CD14-positive monocyte (primary cell): ENCODE results near the gene CDHR5. TPM values are rescaled to one million over a fixed set of nuclear protein-coding genes. Genes with fewer than 3 reads are reported as not detected.

Experiments used
- DNase-seq, 3 donors: peaks; one replicate each; pipeline ENCODE4 v3.0.0-alpha.2; 2011 to 2022
- H2AFZ ChIP-seq: 2 replicates; pipeline ENCODE4 v1.6.0; 2012; ENCODE audit warnings: mild to moderate bottlenecking, low read depth, low read length, inconsistent platforms; ENCODE audit not compliant: insufficient read depth, poor library complexity, severe bottlenecking
- H3K27ac ChIP-seq, 2 donors: 1 replicate in 1 of 2; 2 replicates in 1 of 2; pipeline ENCODE4 v1.5.1; 2012 to 2013; ENCODE audit warnings: low read length in 2 of 2, control low read depth in 1 of 2, inconsistent platforms in 1 of 2, low read depth in 1 of 2, mild to moderate bottlenecking in 1 of 2
- H3K27me3 ChIP-seq, 2 donors: one replicate each; pipeline versions ENCODE4 v1.6.0 to v1.6.1; 2011 to 2013; ENCODE audit warnings: low read length in 2 of 2; ENCODE audit not compliant: control insufficient read depth in 2 of 2, insufficient read depth in 2 of 2
- H3K36me3 ChIP-seq, 2 donors: replicated peaks in 1 of 2; 1 replicate in 1 of 2; 2 replicates in 1 of 2; pipeline versions ENCODE4 v1.5.1 to v1.6.1; 2012 to 2013; ENCODE audit warnings: low read length in 2 of 2, control low read depth in 1 of 2, inconsistent platforms in 1 of 2, mild to moderate bottlenecking in 1 of 2; ENCODE audit not compliant: insufficient read depth in 2 of 2, control insufficient read depth in 1 of 2
- H3K4me1 ChIP-seq, 2 donors: 1 replicate in 1 of 2; 2 replicates in 1 of 2; pipeline versions ENCODE4 v1.5.1 to v1.6.1; 2012 to 2013; ENCODE audit warnings: low read length in 2 of 2, control low read depth in 1 of 2, inconsistent platforms in 1 of 2, mild to moderate bottlenecking in 1 of 2, moderate library complexity in 1 of 2; ENCODE audit not compliant: insufficient read depth in 2 of 2, control insufficient read depth in 1 of 2
- H3K4me2 ChIP-seq: replicated peaks from 2 replicates; pipeline ENCODE3; 2012; ENCODE audit warnings: low read length, moderate library complexity, mild to moderate bottlenecking; ENCODE audit not compliant: poor library complexity, severe bottlenecking; ENCODE audit errors: extremely low read depth
- H3K4me3 ChIP-seq, 3 experiments: fragments of 200-600 bp in 1 of 3; sonication (generic) in 1 of 3; replicated peaks in 1 of 3; 1 replicate in 2 of 3; 2 replicates in 1 of 3; pipeline ENCODE4 v1.5.1; 2011 to 2013; ENCODE audit warnings: low read length in 3 of 3, mild to moderate bottlenecking in 3 of 3, control low read depth in 2 of 3, low read depth in 2 of 3, inconsistent platforms in 1 of 3, moderate library complexity in 1 of 3
- H3K79me2 ChIP-seq: 2 replicates; pipeline ENCODE4 v1.6.0; 2012; ENCODE audit warnings: mild to moderate bottlenecking, control low read depth, inconsistent platforms, low read length, moderate library complexity; ENCODE audit not compliant: insufficient read depth
- H3K9ac ChIP-seq: 2 replicates; pipeline ENCODE4 v1.6.0; 2017; ENCODE audit warnings: low read length, mild to moderate bottlenecking; ENCODE audit not compliant: insufficient read depth, poor library complexity, severe bottlenecking
- H3K9me3 ChIP-seq, 2 donors: replicated peaks in 1 of 2; 1 replicate in 1 of 2; 2 replicates in 1 of 2; pipeline versions ENCODE4 v1.5.1 to v1.6.1; 2012 to 2013; ENCODE audit warnings: low read length in 2 of 2, control low read depth in 1 of 2; ENCODE audit not compliant: control insufficient read depth in 1 of 2, insufficient read depth in 1 of 2
- H4K20me1 ChIP-seq: 2 replicates; pipeline ENCODE4 v1.6.0; 2012; ENCODE audit warnings: mild to moderate bottlenecking, low read length, control low read depth, moderate library complexity; ENCODE audit not compliant: insufficient read depth
- H3K27ac Mint-ChIP-seq, 7 donors: one replicate each; pipeline ENCODE4 v1.8.0; 2020; ENCODE audit warnings: mild to moderate bottlenecking in 7 of 7, mixed read lengths in 7 of 7, moderate library complexity in 6 of 7, inconsistent platforms in 2 of 7
- H3K27me3 Mint-ChIP-seq, 3 donors: one replicate each; pipeline ENCODE4 v1.8.0; 2021 to 2022; ENCODE audit warnings: low read depth in 3 of 3, mild to moderate bottlenecking in 3 of 3, mixed read lengths in 3 of 3, moderate library complexity in 3 of 3, inconsistent platforms in 1 of 3
- H3K36me3 Mint-ChIP-seq, 2 donors: one replicate each; pipeline ENCODE4 v1.8.0; 2020; ENCODE audit warnings: mixed read lengths in 2 of 2, inconsistent platforms in 1 of 2, mild to moderate bottlenecking in 1 of 2
- H3K4me1 Mint-ChIP-seq: one replicate; pipeline ENCODE4 v1.8.0; 2020; ENCODE audit warnings: mild to moderate bottlenecking, mixed read lengths
- H3K4me3 Mint-ChIP-seq, 2 donors: one replicate each; pipeline ENCODE4 v1.8.0; 2020; ENCODE audit warnings: mild to moderate bottlenecking in 2 of 2, mixed read lengths in 2 of 2, moderate library complexity in 1 of 2
- H3K9me3 Mint-ChIP-seq, 7 donors: one replicate each; pipeline ENCODE4 v1.8.0; 2020 to 2022; ENCODE audit warnings: mixed read lengths in 7 of 7, mild to moderate bottlenecking in 6 of 7, moderate library complexity in 6 of 7, inconsistent platforms in 2 of 7
- CTCF ChIP-seq: fragments of 200-600 bp; IDR thresholded peaks from one replicate; pipeline ENCODE4 v1.8.0; 2022; ENCODE audit warnings: antibody characterized with exemption, mild to moderate bottlenecking
- WGBS: methylation state at CpG from one replicate; pipeline ENCODE4 v1.1.5; 2013; ENCODE audit warnings: missing lambda C conversion rate; ENCODE audit not compliant: insufficient coverage; 5-methylcytosine and 5-hydroxymethylcytosine counted together
- intact Hi-C, 2 donors: fragments of 100-400 bp; cut with micrococcal nuclease; formaldehyde crosslinking; loops; one replicate each; pipeline versions ENCODE4 v1.15.0 to v1.15.1; 2023
- polyA plus RNA-seq, 3 donors: library from polyadenylated mRNA; depleted of rRNA in 1 of 3; unstranded in 2 of 3; stranded (reverse) in 1 of 3; fragments of 300-500 nt in 2 of 3; fragments of >200 nt in 1 of 3; fragmentation: Illumina TruSeq in 2 of 3; gene quantifications; 1 replicate in 2 of 3; 2 replicates in 1 of 3; pipeline ENCODE4 v1.2.3, GENCODE V29; 2012 to 2021

The CDHR5 gene
- polyA plus RNA-seq, 3 donors, result 0.18 to 0.43 (median 0.18) TPM

- Mint-ChIP-seq H3K27me3 (peaks cover 2 to 5% (median 3%) of the 10 kb centered on the region in 3 donors), H3K4me1 (peaks cover 3% of the 10 kb centered on the region), H3K27ac (no peak overlapping the region), H3K4me3 (no peak overlapping the region), H3K9me3 (peaks cover 0 to 2% (median 0%) of the 10 kb centered on the region in 7 donors), H3K36me3 (peaks cover 44 to 86% of the 10 kb centered on the region in 2 donors)
- H3K36me3 ChIP-seq, result peaks cover 58 to 76% of the 10 kb centered on the region in 2 donors
- H3K79me2 ChIP-seq, result peaks cover 5% of the 10 kb centered on the region
- H4K20me1 ChIP-seq, result peaks cover 16% of the 10 kb centered on the region
- H3K4me3 ChIP-seq, result no peak overlapping the region
- no peak overlapping the region for H3K9ac ChIP-seq
- no peak for DNase-seq
- H2AFZ ChIP-seq, result no peak overlapping the region
- no peaks in the 10 kb centered on the region for H3K4me1 ChIP-seq
- no peaks in the 10 kb centered on the region for H3K9me3 ChIP-seq
- no peak overlapping the region for H3K4me2 ChIP-seq
- 97% methylated on average over 17 of the region's 19 CpGs for WGBS
- intact Hi-C loops, result loop anchor here in 1 of 2 donors (5.0 kb wide), 1 partner anchor 61 kb away; no protein-coding TSS in a partner anchor
- TF ChIP-seq CTCF, result no peak
- no peaks in the 10 kb centered on the region for H3K27me3 ChIP-seq
- no peak overlapping the region for H3K27ac ChIP-seq
Observed at GRCh38 chr11:660681-661444, 36.1 kb upstream of the CDHR5 start.

- Histone ChIP-seq H3K4me3 (no peak overlapping the region), H4K20me1 (peaks cover 16% of the 10 kb centered on the region), H3K27ac (no peak overlapping the region), H3K79me2 (no peaks in the 10 kb centered on the region), H3K27me3 (no peaks in the 10 kb centered on the region), H3K9me3 (no peaks in the 10 kb centered on the region), H3K4me2 (no peak overlapping the region), H3K9ac (no peak overlapping the region), H3K36me3 (peaks cover 52 to 71% of the 10 kb centered on the region in 2 donors), H2AFZ (no peak overlapping the region), H3K4me1 (no peaks in the 10 kb centered on the region)
- H3K4me1 Mint-ChIP-seq, result no peaks in the 10 kb centered on the region
- no peak overlapping the region for H3K4me3 Mint-ChIP-seq
- intact Hi-C loops, result loop anchor here in 1 of 2 donors (5.0 kb wide), 1 partner anchor 62 kb away; no protein-coding TSS in a partner anchor
- TF ChIP-seq CTCF, result no peak
- H3K9me3 Mint-ChIP-seq, result peaks cover 0 to 2% (median 0%) of the 10 kb centered on the region in 7 donors
- H3K27ac Mint-ChIP-seq, result no peak overlapping the region
- H3K36me3 Mint-ChIP-seq, result peaks cover 42 to 82% of the 10 kb centered on the region in 2 donors
- WGBS, result 99% methylated on average over 15 of the region's 19 CpGs
- no peak for DNase-seq
- peaks cover 2 to 5% (median 3%) of the 10 kb centered on the region in 3 donors for H3K27me3 Mint-ChIP-seq
Observed at GRCh38 chr11:660281-660680, 35.5 kb upstream of the CDHR5 start.
